Omental fat pad (tissue), 4 donors: ENCODE measurements around the gene ICAM1. TPM values are rescaled to one million over a fixed set of nuclear protein-coding genes. Genes with fewer than 3 reads are reported as not detected.

ENCODE experiments used
- ATAC-seq: fragments of 150-250 bp; one replicate; pipeline ENCODE4 v1.9.1; 2016; ENCODE audit warnings: mild to moderate bottlenecking, moderate library complexity; ENCODE audit not compliant: low FRiP score
- DNase-seq: peaks from one replicate; pipeline ENCODE4 v3.0.0-alpha.2; 2019; ENCODE audit warnings: low spot score
- small RNA-seq: library from RNA; depleted of rRNA; stranded (forward); fragments of <200 nt; gene quantifications from one replicate; pipeline ENCODE3, GENCODE V24; 2016
- total RNA-seq, 4 donors: library from RNA; depleted of rRNA; stranded (reverse); fragments of >200 nt; gene quantifications; one replicate each; pipeline ENCODE4 v1.1.0, GENCODE V29; 2016
- TF ChIP-seq, protein P1 (sequence below), 3 donors: fragments of 450-650 bp; IDR thresholded peaks; one replicate each; pipeline ENCODE4 v1.5.1; 2016 to 2017; ENCODE audit warnings: antibody characterized with exemption in 3 of 3, mild to moderate bottlenecking in 3 of 3, moderate library complexity in 2 of 3

The ICAM1 gene
- total RNA-seq, 4 donors from 2014 or later = 20.7 to 286 (median 81.0) TPM

DNA sequence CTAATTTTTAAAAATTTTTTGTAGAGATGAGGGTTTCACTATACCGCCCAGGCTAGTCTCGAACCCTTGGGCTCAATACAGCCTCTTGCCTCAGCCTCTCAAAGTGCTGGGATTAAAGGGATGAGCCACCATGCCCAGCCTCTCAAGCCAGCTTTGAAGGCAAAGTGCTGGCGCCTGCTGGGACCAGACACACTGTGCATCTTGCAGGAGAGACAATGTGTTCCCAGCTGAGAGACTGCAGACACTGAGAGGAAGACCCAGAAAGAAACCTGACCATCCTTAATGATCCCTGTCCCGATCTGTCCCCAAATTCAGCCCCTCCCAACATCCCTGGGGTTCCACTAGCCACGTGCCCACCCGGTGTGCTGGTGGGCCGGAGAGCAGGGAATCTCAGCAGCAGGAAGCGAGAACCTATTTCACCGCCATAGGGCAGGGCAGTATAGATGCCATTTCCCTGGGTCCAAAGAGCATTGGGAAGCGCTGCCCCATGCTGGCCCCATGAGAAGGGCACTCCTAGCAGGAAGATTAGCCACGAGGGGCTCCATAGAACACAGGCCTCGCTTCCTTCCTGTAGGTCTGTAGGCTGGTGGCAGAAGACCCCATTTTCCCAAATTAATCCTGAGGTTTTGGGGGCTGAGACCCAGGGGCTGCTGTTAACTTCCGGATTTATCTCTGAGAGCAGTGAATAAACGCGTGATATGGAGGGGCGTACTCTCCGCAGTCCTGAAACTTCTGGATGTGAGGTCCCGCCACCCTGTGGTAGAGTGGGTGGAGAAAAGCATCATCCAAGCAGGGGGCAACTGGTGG is 61.4 kb downstream of the ICAM1 start:
- DNase-seq (no peak), ATAC-seq (peak; percentile 4)
- TF ChIP-seq, protein P1, sequence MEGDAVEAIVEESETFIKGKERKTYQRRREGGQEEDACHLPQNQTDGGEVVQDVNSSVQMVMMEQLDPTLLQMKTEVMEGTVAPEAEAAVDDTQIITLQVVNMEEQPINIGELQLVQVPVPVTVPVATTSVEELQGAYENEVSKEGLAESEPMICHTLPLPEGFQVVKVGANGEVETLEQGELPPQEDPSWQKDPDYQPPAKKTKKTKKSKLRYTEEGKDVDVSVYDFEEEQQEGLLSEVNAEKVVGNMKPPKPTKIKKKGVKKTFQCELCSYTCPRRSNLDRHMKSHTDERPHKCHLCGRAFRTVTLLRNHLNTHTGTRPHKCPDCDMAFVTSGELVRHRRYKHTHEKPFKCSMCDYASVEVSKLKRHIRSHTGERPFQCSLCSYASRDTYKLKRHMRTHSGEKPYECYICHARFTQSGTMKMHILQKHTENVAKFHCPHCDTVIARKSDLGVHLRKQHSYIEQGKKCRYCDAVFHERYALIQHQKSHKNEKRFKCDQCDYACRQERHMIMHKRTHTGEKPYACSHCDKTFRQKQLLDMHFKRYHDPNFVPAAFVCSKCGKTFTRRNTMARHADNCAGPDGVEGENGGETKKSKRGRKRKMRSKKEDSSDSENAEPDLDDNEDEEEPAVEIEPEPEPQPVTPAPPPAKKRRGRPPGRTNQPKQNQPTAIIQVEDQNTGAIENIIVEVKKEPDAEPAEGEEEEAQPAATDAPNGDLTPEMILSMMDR (IDR thresholded peaks at IDR 0.05) = no peak

DNA sequence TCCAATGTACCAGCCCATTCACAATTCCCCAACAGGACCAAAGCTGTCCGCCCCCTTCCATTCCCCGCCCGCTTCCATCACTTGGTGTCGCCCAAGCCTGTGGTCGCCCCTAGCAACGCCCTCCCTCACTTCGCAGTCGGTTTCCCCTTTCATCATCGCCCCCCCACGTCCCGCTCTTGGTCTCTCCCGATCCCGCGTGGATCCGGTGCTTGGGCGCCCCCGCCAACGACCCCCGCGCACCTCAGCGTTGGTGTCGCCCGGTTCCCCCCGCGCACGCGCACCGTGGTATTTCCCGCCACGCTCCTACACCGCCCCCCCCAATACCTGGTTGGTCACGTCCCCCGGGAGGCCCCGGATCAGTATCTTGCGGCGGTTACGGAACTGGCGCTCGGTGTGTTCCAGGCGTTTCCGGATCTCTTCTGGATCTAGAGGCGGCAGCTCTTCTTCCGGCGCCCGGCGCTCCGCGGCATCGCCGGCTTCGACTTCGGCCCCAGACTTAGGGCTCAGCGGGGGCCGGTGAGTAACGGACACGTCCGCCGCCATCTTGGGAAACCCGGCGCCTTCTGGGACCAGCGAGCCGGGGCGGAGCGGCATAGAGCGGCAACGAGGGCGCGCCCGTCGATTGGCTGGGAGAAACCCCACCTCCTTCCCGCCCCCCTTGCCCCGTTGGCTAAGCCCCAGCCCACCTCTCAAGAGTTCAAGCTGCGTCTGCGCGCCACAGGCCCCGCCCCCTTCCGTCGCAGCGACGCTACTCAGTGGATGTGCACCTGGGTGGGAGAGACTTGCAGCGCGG is 62.2 kb downstream of the ICAM1 start, which contains the start of gene RAVER1:
TSS of gene RAVER1 (minus strand) at position 565 of the 793 bp plus-strand sequence. CDS start at position 543, 22 bp downstream.
- TF ChIP-seq, protein P1 (IDR thresholded peaks at IDR 0.05) = no peak
- ATAC-seq = peak; percentile 95
- peak; percentile 84 for DNase-seq

DNA sequence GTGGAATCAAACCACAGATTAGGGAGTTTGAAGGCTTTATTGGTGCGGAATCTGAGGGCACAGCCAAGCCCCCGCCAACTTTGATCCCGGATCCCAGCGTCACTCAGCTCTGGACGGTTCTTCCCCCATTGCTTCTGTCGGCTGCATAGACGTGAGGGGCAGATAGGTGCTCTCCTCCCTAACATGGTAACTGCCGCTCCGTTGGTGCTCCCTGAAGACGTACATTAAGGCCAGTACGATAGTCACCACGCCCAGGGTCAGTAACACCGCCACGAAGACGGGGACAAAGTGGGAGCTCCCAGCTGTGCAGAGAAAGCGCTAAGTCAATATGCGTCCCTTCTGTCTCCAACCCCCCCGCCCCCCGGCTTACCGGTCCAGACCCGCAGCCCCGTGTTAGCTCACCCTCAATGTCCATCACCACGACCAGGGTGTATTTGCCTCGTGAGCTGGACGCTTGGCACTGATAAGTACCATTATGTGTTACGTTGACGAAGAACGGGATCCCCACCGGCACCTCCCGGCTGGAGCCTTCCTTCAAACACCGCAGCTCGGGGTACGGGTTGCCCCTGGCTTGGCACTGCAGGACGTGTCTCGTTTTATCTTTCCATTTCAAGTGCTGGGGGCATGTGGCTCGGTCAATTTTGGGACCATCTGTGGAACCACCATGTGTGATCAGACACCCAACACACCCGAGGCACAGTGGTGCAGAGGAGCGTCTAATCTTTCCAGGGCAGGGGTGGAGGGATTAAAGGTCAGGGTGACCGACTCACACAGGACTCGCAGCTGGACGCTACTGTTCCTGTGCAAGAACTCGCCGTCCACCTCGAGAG is 63.1 kb downstream of the ICAM1 start:
- DNase-seq (no peak), ATAC-seq (no peak)
- TF ChIP-seq, protein P1 (IDR thresholded peaks at IDR 0.05) = no peak

GRCh38 chr19:10334588-10335351 is 63.9 kb downstream of the ICAM1 start:
- peak; percentile 85 for ATAC-seq
- peak; percentile 82 for DNase-seq
- TF ChIP-seq, protein P1 (IDR thresholded peaks at IDR 0.05) = no peak

- TF ChIP-seq, protein P1 (IDR thresholded peaks at IDR 0.05) = no peak
- ATAC-seq (no peak), DNase-seq (no peak)
These were observed 64.5 kb downstream of the ICAM1 start for GRCh38 chr19:10335352-10335985.

Small RNA genes lying within 50 kb of the gene (small RNA-seq; reads per million reads assigned to genes)
- gene AC011511.1 (not detected), gene AC011511.4 (not detected), gene MIR4322 (not detected)

Other genes starting within 250 kb of the ICAM1 start
- 10 to 100 TPM; 20.7 to 36.7 (median 27.7) TPM for gene SHFL, start 184.8 kb upstream of the ICAM1 start, total RNA-seq
- under 1 TPM in 3 of 4 donors, not detected in 1; 0.31 to 0.84 (median 0.37) TPM for gene ANGPTL6, start 168.4 kb upstream of the ICAM1 start, total RNA-seq
- gene PPAN, start 164.8 kb upstream of the ICAM1 start, total RNA-seq = 10 to 100 TPM; 25.0 to 79.7 (median 32.0) TPM
- 10 to 100 TPM in 1 of 4 donors, 1 to 10 TPM in 3; 2.7 to 18.7 (median 4.7) TPM for gene P2RY11, start 159.4 kb upstream of the ICAM1 start, total RNA-seq
- gene EIF3G, start 151.2 kb upstream of the ICAM1 start, total RNA-seq = 100 to 1,000 TPM; 223 to 282 (median 242) TPM
- gene DNMT1, start 76.2 kb upstream of the ICAM1 start, total RNA-seq = 10 to 100 TPM; 38.4 to 84.7 (median 50.2) TPM
- 10 to 100 TPM; 15.1 to 16.8 (median 15.9) TPM for gene S1PR2, start 39.8 kb upstream of the ICAM1 start, total RNA-seq
- 10 to 100 TPM; 44.6 to 73.3 (median 65.7) TPM for gene MRPL4, start 18.9 kb upstream of the ICAM1 start, total RNA-seq
- gene ICAM4, start 15.8 kb downstream of the ICAM1 start, total RNA-seq = 1 to 10 TPM in 3 of 4 donors, under 1 TPM in 1; 0.82 to 7.5 (median 2.0) TPM
- gene ICAM5, start 18.8 kb downstream of the ICAM1 start, total RNA-seq = 1 to 10 TPM in 1 of 4 donors, under 1 TPM in 3; 0.31 to 1.1 (median 0.53) TPM
- 1 to 10 TPM in 1 of 4 donors, under 1 TPM in 3; 0.19 to 2.4 (median 0.94) TPM for gene ZGLP1, start 38.7 kb downstream of the ICAM1 start, total RNA-seq
- 10 to 100 TPM in 3 of 4 donors, 1 to 10 TPM in 1; 9.0 to 26.2 (median 17.8) TPM for gene FDX2, start 44.9 kb downstream of the ICAM1 start, total RNA-seq
- gene RAVER1, start 62.4 kb downstream of the ICAM1 start, total RNA-seq = 10 to 100 TPM; 12.4 to 23.9 (median 15.8) TPM
- gene ICAM3, start 68.5 kb downstream of the ICAM1 start, total RNA-seq = 10 to 100 TPM in 1 of 4 donors, 1 to 10 TPM in 3; 7.7 to 41.1 (median 9.4) TPM
- gene TYK2, start 109.5 kb downstream of the ICAM1 start, total RNA-seq = 100 to 1,000 TPM in 1 of 4 donors, 10 to 100 TPM in 3; 60.2 to 137 (median 76.9) TPM
- gene CDC37, start 132.4 kb downstream of the ICAM1 start, total RNA-seq = 100 to 1,000 TPM; 146 to 308 (median 195) TPM
- 10 to 100 TPM in 3 of 4 donors, 1 to 10 TPM in 1; 9.8 to 30.3 (median 16.2) TPM for gene PDE4A, start 149.4 kb downstream of the ICAM1 start, total RNA-seq
- 10 to 100 TPM; 53.2 to 65.6 (median 59.3) TPM for gene KEAP1, start 232.2 kb downstream of the ICAM1 start, total RNA-seq
- under 1 TPM; 0.47 to 0.72 (median 0.56) TPM for gene S1PR5, start 246.3 kb downstream of the ICAM1 start, total RNA-seq